Activated naive CD8-positive, alpha-beta T cell treated with anti-CD3 and anti-CD28 coated beads for 36 hours (primary cell): ENCODE measurements around the gene FAM98A. TPM values are rescaled to one million over a fixed set of nuclear protein-coding genes. Genes with fewer than 3 reads are reported as not detected.

Experiments used
- DNase-seq: peaks from one replicate; pipeline ENCODE4 v3.0.0; 2021
- H3K27ac Mint-ChIP-seq: one replicate; pipeline ENCODE4 v1.8.0; 2022; ENCODE audit warnings: mild to moderate bottlenecking, moderate library complexity, mixed read lengths
- H3K27me3 Mint-ChIP-seq: one replicate; pipeline ENCODE4 v1.8.0; 2022; ENCODE audit warnings: mild to moderate bottlenecking, mixed read lengths
- H3K36me3 Mint-ChIP-seq: one replicate; pipeline ENCODE4 v1.8.0; 2021; ENCODE audit warnings: mild to moderate bottlenecking, mixed read lengths
- H3K4me1 Mint-ChIP-seq: one replicate; pipeline ENCODE4 v1.8.0; 2021; ENCODE audit warnings: mixed read lengths
- H3K4me3 Mint-ChIP-seq: one replicate; pipeline ENCODE4 v1.8.0; 2022; ENCODE audit warnings: mild to moderate bottlenecking, moderate library complexity, mixed read lengths
- H3K9me3 Mint-ChIP-seq: one replicate; pipeline ENCODE4 v1.8.0; 2022; ENCODE audit warnings: mixed read lengths
- total RNA-seq, 2 experiments: library from RNA; stranded (reverse); gene quantifications; one replicate each; pipeline ENCODE4 v1.2.3, GENCODE V29; 2021

Gene FAM98A
- total RNA-seq, result 10 to 100 TPM; 74.3 to 77.3 TPM

DNA sequence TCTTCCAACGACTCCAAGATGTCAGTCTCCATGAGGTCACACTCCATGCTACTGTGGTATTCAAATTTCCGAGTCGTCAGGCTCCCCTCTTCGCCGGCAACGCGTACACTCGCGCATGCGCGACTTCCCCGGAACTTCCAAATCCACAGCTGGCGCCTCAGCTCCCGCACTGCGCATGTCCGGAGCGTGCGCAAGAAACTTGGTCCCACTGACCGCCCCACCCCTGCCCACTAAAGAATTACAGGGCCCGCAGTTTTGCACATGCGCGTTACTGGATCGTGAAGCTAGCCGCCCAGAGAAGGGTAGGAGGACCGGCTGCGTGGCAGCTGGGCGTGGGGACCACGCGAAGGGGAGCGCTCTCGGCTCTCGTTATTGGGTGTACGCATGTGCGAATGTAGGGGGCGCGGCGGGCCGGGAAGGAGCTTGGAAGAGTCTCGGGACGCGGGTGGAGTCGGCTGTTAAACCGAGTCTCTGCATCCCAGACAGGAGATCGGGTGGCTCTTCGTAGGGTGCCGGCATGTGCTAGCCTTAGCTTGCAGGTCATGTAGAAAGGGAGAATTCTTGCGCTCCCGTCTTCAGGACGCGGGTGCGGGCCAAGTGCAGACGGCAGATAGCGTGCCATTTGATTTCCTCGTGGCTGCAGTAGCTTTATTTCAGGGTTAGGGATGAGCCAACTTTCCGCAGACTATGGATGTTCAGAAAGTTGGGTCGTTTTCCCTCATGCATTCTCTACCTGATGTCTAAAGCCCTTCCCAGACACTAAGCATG lies at the start of gene FAM98A:
Gene FAM98A (minus strand): TSS at position 125 of the 768 bp plus-strand sequence. CDS start 78 bp downstream, at position 47.
- Mint-ChIP-seq H3K27me3 (no peaks in the 10 kb centered on the region), H3K9me3 (no peaks in the 10 kb centered on the region), H3K27ac (peak within 1 kb of the TSS; percentile 95), H3K4me3 (peak within 1 kb of the TSS; percentile 92), H3K4me1 (peaks cover 19% of the 10 kb centered on the region), H3K36me3 (peaks cover 9% of the 10 kb centered on the region)
- DNase-seq, result peak; percentile 98

DNA sequence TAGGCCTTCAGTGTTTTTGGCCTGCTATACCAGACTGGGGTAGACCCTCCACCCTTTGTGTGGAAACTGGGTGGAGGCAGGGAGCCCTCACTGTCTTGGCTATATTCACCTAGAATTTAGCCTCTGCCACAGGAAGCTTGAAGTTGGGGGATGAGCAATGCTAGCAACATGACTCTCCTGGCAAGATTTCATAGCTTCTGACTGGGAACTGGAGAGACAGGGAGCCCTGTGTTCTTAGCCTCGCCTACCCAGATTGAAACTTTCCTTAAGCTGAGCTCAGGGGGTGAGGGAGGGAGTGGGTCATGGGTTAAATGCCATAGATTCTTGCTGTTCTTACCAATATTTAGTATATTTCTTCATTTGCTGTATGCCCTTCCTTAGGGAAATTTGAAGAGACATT lies 46.8 kb upstream of the FAM98A start:
- no peak overlapping the region for H3K4me3 Mint-ChIP-seq
- DNase-seq, result no peak
- H3K4me1 Mint-ChIP-seq, result no peaks in the 10 kb centered on the region
- H3K27me3 Mint-ChIP-seq, result peaks cover 7% of the 10 kb centered on the region
- H3K27ac Mint-ChIP-seq, result no peak overlapping the region
- H3K36me3 Mint-ChIP-seq, result no peaks in the 10 kb centered on the region
- H3K9me3 Mint-ChIP-seq, result peaks cover 3% of the 10 kb centered on the region

DNA sequence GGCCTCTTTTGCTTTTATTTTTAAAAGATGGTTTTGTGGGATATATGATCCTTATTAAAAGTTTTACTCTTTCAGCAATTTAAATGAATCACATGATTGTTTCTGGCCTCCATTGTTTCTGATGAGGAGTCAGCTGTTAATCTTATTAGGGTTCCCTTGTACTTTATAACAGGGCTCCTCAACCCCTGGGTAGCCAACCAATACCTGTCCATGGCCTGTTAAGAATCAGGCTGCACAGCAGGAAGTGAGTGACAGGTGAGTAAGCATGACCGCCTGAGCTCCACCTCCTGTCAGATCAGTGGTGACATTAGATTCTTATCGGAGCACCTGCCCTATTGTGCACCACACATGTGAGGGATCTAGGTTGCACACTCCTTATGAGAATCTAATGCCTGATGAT lies 45.1 kb upstream of the FAM98A start:
- H3K27me3 Mint-ChIP-seq, result peaks cover 7% of the 10 kb centered on the region
- no peak overlapping the region for H3K27ac Mint-ChIP-seq
- no peak overlapping the region for H3K4me3 Mint-ChIP-seq
- H3K36me3 Mint-ChIP-seq, result no peaks in the 10 kb centered on the region
- no peak for DNase-seq
- H3K4me1 Mint-ChIP-seq, result no peaks in the 10 kb centered on the region
- H3K9me3 Mint-ChIP-seq, result peaks cover 3% of the 10 kb centered on the region

DNA sequence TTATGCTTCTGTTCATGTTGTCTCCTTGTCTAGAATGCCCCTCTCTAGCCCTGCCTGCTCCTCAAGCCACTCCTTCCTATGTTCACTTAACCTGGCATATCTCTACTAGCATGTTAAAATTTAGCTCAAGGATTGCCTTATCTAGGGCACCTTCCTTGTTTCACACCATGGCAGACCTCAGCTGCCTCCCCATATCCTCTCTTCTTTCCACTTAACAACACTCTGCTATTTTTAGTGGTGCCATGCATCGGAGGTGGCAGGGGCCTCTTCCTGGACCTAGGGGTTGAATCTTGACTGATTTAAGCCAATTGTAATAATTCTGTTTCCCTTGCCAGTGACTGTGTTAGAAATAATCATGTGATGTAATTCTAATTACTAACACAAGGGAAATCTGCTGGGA lies 36.9 kb upstream of the FAM98A start:
- no peaks in the 10 kb centered on the region for H3K4me1 Mint-ChIP-seq

DNA sequence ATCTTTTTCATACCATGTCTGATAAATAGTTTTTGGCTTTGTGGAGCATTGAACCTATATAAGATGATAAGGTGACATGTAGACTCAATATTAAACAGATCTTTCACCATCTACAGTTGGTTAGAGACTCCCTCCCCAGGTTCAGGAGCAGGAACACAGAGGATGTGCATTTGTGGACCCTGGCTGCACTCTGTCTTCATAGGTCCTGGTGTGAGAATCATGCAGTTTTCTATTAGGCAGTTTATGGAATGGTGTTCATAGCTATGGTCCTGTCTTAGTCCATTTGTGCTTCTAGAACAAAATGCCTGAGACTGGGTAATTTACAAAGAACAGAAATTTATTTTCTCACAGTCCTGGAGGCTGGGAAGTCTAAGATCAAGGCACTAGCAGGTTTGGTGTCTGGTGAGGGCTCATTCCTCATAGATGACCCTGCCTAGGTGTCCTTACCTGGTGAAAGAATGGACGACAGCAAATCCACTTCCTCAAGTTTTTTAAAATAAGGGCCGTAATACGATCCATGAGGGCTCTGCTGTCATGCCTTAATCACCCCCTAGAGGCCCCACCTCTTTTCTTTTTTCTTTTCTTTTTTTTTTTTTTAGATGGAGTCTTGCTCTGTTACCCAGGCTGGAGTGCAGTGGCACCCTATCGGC lies 35.3 kb upstream of the FAM98A start:
- Mint-ChIP-seq H3K9me3 (no peaks in the 10 kb centered on the region), H3K4me1 (no peaks in the 10 kb centered on the region), H3K36me3 (no peaks in the 10 kb centered on the region), H3K27ac (no peak overlapping the region), H3K4me3 (no peak overlapping the region), H3K27me3 (no peaks in the 10 kb centered on the region)
- DNase-seq, result no peak

More for the DNA sequence above, 36.9 kb upstream of the FAM98A start:
- DNase-seq, result no peak
- Mint-ChIP-seq H3K27me3 (no peaks in the 10 kb centered on the region), H3K4me3 (no peak overlapping the region), H3K27ac (no peak overlapping the region), H3K36me3 (no peaks in the 10 kb centered on the region), H3K9me3 (no peaks in the 10 kb centered on the region)

DNA sequence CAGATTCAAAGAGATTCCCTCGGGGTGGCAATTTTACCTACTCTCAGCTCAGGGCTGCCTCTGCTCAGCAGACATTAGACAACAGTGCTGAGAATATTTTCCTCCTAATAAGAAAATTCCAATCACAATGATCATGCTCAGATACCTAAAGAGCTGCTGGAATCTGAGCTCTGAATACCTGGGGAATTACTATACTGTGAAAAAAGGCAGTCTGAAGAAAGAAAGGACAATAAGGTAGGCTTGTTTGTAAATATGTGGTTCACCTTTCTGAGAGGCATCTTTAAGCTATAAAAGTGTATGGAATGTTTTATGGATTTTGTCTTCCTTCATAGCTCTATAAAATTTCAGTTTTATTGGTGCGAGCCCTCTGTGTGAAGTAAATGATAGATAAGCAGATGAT lies 34.2 kb upstream of the FAM98A start:
- Mint-ChIP-seq H3K4me1 (no peaks in the 10 kb centered on the region), H3K4me3 (no peak overlapping the region), H3K27me3 (no peaks in the 10 kb centered on the region), H3K27ac (no peak overlapping the region), H3K9me3 (no peaks in the 10 kb centered on the region), H3K36me3 (no peaks in the 10 kb centered on the region)
- DNase-seq, result no peak

DNA sequence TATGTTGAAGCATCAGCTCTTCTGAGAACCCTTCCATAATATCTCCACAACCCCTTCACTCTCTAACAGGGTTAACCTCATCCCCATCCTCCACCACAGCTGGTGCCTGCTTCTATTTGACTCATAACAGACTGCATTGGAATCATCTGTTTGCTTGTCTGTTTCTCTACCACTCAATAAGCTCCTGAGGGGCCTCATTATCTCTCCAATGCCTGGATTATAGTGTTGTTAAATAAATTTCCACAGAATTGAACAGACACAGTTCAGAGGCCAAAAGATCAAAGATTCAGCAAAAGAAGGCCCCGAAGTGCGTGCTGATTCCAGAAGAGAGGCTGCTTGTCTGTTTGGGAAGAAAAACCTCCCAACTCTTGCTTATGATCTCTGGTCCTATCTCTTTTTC lies 33.7 kb upstream of the FAM98A start:
- H3K36me3 Mint-ChIP-seq, result no peaks in the 10 kb centered on the region
- H3K4me3 Mint-ChIP-seq, result no peak overlapping the region
- no peak for DNase-seq
- no peaks in the 10 kb centered on the region for H3K27me3 Mint-ChIP-seq
- H3K4me1 Mint-ChIP-seq, result no peaks in the 10 kb centered on the region
- H3K9me3 Mint-ChIP-seq, result no peaks in the 10 kb centered on the region
- H3K27ac Mint-ChIP-seq, result no peak overlapping the region

DNA sequence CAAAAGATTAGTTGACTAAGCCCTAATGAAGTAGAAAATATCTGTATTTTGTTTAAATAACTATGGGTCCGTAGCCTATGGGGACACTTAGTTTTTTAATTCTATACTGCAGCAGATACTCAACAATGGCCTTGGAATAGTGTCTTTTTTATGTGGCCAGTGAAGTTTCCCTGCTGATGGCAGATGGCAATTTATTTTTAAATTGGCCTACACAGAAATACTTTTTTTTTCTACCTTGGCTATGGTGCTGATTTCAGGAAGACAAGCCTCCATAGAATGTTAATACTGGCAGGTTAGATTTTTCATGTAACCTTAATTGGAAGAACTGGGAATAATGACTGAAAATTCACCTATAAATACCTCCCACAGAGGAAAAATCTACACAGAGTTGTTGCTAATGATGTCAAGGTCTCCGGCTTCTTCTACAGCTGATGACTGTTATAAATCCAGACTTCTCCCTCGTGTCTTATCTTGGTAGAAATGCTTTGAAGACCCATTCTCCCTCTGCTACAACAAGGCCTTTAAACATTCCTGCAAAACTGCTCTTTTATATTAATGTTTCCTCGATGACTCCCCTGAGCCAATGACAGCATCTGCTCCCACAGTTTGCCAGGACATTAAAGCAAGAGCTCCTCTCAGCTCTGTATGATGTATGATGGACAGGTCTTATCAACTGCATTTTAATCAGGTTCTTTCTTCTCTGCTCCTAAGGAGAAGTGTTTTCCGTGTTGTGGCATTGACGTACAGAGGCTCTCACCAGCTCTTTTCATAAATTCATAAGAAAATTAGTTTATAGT lies 29.1 kb upstream of the FAM98A start:
- Mint-ChIP-seq H3K4me3 (no peak overlapping the region), H3K4me1 (no peaks in the 10 kb centered on the region), H3K27me3 (no peaks in the 10 kb centered on the region), H3K36me3 (no peaks in the 10 kb centered on the region), H3K9me3 (no peaks in the 10 kb centered on the region), H3K27ac (no peak overlapping the region)
- no peak for DNase-seq

DNA sequence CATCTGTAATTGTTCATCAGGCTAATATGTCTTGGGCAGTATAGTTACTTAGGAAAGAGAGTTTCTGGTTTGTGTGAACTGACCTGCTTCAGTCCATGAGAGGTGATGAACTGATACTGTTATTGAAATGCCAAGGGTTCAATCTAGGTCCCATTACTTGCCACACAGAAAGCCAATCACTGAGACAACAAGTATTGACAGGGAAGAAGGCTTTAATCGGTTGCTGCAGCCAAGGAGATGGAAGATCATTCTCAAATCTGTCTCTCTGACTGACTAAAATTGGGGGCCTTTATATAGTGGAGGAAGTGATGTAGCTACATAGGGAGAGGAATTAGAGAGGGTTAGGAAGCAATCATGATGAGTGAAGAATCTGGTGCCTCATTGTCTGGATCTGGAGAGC lies 19.9 kb upstream of the FAM98A start:
- Mint-ChIP-seq H3K4me3 (no peak overlapping the region), H3K9me3 (peaks cover 10% of the 10 kb centered on the region), H3K4me1 (no peaks in the 10 kb centered on the region), H3K36me3 (peaks cover 25% of the 10 kb centered on the region), H3K27ac (no peak overlapping the region), H3K27me3 (no peaks in the 10 kb centered on the region)
- DNase-seq, result no peak

DNA sequence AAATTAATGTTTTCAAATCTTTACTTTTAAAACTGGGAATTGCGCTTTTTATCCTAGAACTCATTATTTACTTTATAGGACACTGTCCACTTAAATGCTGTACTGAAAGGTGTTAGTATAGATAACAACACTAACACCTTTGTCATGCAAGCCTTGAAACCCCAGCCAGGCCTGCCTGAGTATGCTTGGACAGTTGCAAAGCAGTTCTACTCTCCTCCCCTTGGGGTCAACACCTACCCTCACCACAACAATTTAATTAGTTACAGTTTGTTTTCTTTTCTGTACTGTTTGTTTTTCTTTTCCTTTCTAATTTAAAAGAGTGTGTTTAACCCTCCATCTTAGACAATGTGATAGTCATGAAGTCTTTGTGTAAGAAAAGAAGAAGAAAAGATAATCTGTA lies 18.9 kb upstream of the FAM98A start:
- Mint-ChIP-seq H3K36me3 (peaks cover 25% of the 10 kb centered on the region), H3K4me3 (no peak overlapping the region), H3K27ac (no peak overlapping the region), H3K9me3 (peaks cover 10% of the 10 kb centered on the region), H3K4me1 (no peaks in the 10 kb centered on the region), H3K27me3 (no peaks in the 10 kb centered on the region)
- no peak for DNase-seq

DNA sequence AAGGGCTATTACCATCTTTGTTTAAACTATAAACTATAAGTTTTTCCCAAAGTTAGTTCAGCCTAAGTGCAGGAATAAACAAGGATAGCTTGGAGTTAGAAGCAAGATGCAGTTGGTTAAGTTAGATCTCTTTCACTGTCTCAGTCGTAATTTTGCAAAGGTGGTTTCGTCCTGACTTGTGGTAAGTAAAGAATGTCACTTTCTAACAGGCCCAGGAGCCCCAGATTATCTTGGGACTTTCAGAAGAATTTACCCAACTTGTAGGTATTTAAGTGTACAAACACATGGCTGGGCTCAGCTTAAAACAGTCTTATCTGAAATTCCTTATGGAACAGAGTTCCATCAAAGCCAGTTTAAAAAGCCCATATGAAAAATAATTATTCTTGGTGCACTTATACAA lies 18.3 kb upstream of the FAM98A start:
- Mint-ChIP-seq H3K27me3 (no peaks in the 10 kb centered on the region), H3K4me3 (no peak overlapping the region), H3K4me1 (no peaks in the 10 kb centered on the region), H3K9me3 (peaks cover 10% of the 10 kb centered on the region), H3K36me3 (peaks cover 25% of the 10 kb centered on the region), H3K27ac (no peak overlapping the region)
- DNase-seq, result no peak

DNA sequence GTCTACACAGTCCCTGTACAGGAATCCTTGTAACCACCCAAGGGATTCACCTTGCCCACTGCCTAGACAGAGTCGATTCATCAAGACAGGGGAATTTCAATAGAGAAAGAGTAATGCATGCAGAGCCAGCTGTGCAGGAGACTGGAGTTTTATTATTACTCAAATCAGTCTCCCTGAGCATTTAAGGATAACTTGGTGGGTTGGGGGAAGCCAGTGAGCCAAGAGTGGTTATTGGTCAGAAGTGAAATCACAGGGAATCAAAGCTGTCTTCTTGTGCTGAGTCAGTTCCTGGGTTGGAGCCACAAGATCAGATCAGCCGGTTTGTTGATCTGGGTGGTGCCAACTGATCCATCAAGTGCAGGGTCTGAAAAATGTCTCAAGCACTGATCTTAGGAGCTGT lies 17.8 kb upstream of the FAM98A start:
- H3K27ac Mint-ChIP-seq, result no peak overlapping the region
- H3K4me3 Mint-ChIP-seq, result no peak overlapping the region
- peaks cover 25% of the 10 kb centered on the region for H3K36me3 Mint-ChIP-seq
- H3K9me3 Mint-ChIP-seq, result peaks cover 10% of the 10 kb centered on the region
- no peaks in the 10 kb centered on the region for H3K27me3 Mint-ChIP-seq
- DNase-seq, result no peak
- no peaks in the 10 kb centered on the region for H3K4me1 Mint-ChIP-seq

DNA sequence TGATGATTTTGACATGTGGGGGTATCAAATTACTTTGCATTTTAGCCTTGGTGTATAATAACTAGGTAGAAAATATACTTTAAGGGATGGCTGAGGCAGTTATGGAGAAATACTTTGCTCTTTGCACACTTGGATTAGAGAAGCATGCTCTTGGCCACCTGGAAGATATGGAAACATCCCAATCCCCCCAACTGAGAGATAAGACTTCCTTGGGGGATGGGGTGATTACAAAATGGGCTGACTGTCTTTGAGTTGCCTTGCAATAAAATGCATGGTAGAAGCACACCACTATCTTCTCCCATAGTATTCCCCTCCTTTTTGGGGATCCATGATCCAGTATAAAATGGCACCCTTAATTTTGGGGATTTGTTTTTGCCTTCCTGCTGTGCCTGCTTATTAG lies 15.1 kb upstream of the FAM98A start:
- H3K27ac Mint-ChIP-seq, result no peak overlapping the region
- peaks cover 9% of the 10 kb centered on the region for H3K9me3 Mint-ChIP-seq
- H3K36me3 Mint-ChIP-seq, result peaks cover 30% of the 10 kb centered on the region
- DNase-seq, result no peak
- no peaks in the 10 kb centered on the region for H3K27me3 Mint-ChIP-seq
- no peaks in the 10 kb centered on the region for H3K4me1 Mint-ChIP-seq
- no peak overlapping the region for H3K4me3 Mint-ChIP-seq

DNA sequence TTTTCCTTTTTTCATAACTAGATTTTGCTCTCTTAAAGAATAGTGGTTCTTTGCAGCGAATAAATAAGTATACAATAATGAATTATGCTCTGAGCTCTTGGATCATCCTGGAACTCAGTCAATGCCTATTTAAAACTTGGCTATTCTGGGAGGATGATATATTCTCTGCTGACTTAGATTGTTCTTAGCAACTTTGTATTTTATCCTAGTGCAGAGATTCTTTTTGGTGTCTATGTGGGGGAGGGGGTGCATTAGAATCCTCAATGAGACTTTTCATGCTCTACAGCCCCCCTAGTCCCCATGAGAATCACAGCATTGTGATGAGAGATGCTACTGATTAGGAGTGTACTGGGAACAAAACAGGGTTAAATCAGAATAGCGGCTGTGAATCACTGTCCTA lies 8.8 kb upstream of the FAM98A start:
- no peaks in the 10 kb centered on the region for H3K27me3 Mint-ChIP-seq
- H3K9me3 Mint-ChIP-seq, result no peaks in the 10 kb centered on the region
- H3K4me3 Mint-ChIP-seq, result no peak overlapping the region
- DNase-seq, result no peak
- no peak overlapping the region for H3K27ac Mint-ChIP-seq
- no peaks in the 10 kb centered on the region for H3K4me1 Mint-ChIP-seq
- peaks cover 9% of the 10 kb centered on the region for H3K36me3 Mint-ChIP-seq

DNA sequence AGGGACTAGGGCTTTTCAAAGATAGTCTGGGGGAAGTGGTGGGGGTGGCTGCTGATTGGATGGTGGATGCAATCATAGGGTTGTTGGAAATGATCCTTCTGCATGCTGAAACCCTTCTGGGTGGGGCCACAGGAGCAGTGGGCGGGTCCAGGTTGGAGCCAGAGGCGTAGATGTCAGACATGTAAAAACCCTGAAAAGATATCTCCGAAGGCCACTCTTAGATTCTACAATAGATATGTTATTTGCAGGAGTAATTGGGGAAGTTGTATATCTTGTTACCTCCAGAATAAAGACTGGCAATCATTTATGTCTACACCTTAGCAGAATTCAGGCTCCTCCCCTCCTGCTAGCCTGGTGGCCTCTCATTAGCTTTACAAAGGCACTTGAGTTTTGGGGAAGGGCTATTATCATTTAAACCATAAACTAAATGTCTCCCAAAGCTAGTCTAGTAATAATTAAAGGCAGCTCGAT lies 8.2 kb upstream of the FAM98A start:
- Mint-ChIP-seq H3K4me3 (no peak overlapping the region), H3K36me3 (peaks cover 9% of the 10 kb centered on the region)

More for the DNA sequence above, 8.2 kb upstream of the FAM98A start:
- no peak for DNase-seq
- Mint-ChIP-seq H3K9me3 (no peaks in the 10 kb centered on the region), H3K4me1 (no peaks in the 10 kb centered on the region), H3K27ac (no peak overlapping the region), H3K27me3 (no peaks in the 10 kb centered on the region)
